Chondrocyte (in vitro differentiated cells): Measurements from ENCODE around the gene FES. TPM values are rescaled to one million over a fixed set of nuclear protein-coding genes. Genes with fewer than 3 reads are reported as not detected.

ENCODE experiments used
- DNase-seq: peaks from one replicate; pipeline ENCODE4 v3.0.0; 2021; ENCODE audit warnings: mixed read lengths, low spot score
- H3K27ac Mint-ChIP-seq: one replicate; pipeline ENCODE4 v1.8.0; 2021; ENCODE audit warnings: mild to moderate bottlenecking, moderate library complexity, mixed read lengths; ENCODE audit not compliant: unreplicated experiment
- H3K27me3 Mint-ChIP-seq: 2 replicates; pipeline ENCODE4 v1.8.0; 2021; ENCODE audit warnings: low read depth, mixed read lengths
- H3K36me3 Mint-ChIP-seq: 2 replicates; pipeline ENCODE4 v1.8.0; 2021; ENCODE audit warnings: low read depth, mixed read lengths
- H3K4me1 Mint-ChIP-seq: 2 replicates; pipeline ENCODE4 v1.8.0; 2021; ENCODE audit warnings: low read depth, mild to moderate bottlenecking, mixed read lengths
- H3K4me3 Mint-ChIP-seq: one replicate; pipeline ENCODE4 v1.8.0; 2021; ENCODE audit warnings: mild to moderate bottlenecking, moderate library complexity, mixed read lengths; ENCODE audit not compliant: unreplicated experiment
- H3K9me3 Mint-ChIP-seq: 2 replicates; pipeline ENCODE4 v1.8.0; 2021; ENCODE audit warnings: low read depth, mixed read lengths
- CTCF ChIP-seq: fragments of 200-600 bp; sonication (generic); IDR thresholded peaks from 2 replicates; pipeline ENCODE4 v1.5.0; 2021; ENCODE audit warnings: antibody characterized with exemption, mild to moderate bottlenecking, moderate library complexity
- total RNA-seq: library from RNA; stranded (reverse); gene quantifications from 3 replicates; pipeline ENCODE4 v1.2.1, GENCODE V29; 2021

The FES gene
- total RNA-seq, 1 donor from 2014 or later, result 2.4 TPM

GRCh38 chr15:90881978-90882721 is 2.2 kb upstream of the FES start:
- Mint-ChIP-seq H3K4me1 (peaks cover 16% of the 10 kb centered on the region), H3K27me3 (no peaks in the 10 kb centered on the region), H3K4me3 (no peak overlapping the region), H3K36me3 (peaks cover 14% of the 10 kb centered on the region), H3K27ac (no peak overlapping the region), H3K9me3 (no peaks in the 10 kb centered on the region)
- peak; percentile 88 for DNase-seq
- no peak for TF ChIP-seq CTCF

GRCh38 chr15:90882781-90883525 is 1.4 kb upstream of the FES start:
- H3K4me1 Mint-ChIP-seq, result peaks cover 16% of the 10 kb centered on the region
- DNase-seq, result peak; percentile 76
- H3K36me3 Mint-ChIP-seq, result peaks cover 11% of the 10 kb centered on the region
- H3K27ac Mint-ChIP-seq, result no peak overlapping the region
- H3K9me3 Mint-ChIP-seq, result no peaks in the 10 kb centered on the region
- H3K4me3 Mint-ChIP-seq, result no peak overlapping the region
- H3K27me3 Mint-ChIP-seq, result no peaks in the 10 kb centered on the region
- no peak for TF ChIP-seq CTCF

DNA sequence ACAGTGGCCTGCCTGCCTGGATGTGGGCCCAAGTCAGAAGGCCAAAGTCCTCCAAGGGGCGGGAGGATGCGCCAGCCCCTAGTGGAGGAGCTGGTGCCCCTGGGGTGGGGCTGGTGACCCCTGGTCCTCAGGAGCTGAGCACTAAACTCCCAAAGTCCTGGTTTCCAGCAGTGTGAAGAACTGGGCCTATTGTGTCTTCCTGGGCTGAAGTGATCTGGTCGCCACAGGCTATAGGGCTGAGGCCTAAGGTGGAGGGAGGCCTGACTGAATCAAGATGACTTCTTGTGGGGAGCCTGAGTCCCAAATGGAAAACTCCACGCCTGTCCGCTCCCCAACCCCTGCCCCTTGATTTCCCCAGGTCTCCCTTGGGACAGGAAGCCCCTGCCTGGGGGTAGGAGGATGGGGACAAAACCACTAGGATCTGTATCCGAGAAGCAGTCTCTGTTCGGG is 753 bp upstream of the FES start:
- H3K4me1 Mint-ChIP-seq, result peaks cover 16% of the 10 kb centered on the region
- DNase-seq, result no peak

GRCh38 chr15:90884719-90885431 is 571 bp downstream of the FES start:
- Mint-ChIP-seq H3K9me3 (no peaks in the 10 kb centered on the region), H3K4me3 (no peak overlapping the region), H3K27ac (peak overlapping the region; percentile 51), H3K4me1 (peaks cover 16% of the 10 kb centered on the region), H3K36me3 (peaks cover 2% of the 10 kb centered on the region), H3K27me3 (no peaks in the 10 kb centered on the region)
- DNase-seq, result peak; percentile 93
- no peak for TF ChIP-seq CTCF

More for the DNA sequence above, 753 bp upstream of the FES start:
- Mint-ChIP-seq H3K36me3 (peaks cover 7% of the 10 kb centered on the region), H3K27me3 (no peaks in the 10 kb centered on the region), H3K9me3 (no peaks in the 10 kb centered on the region), H3K27ac (peak overlapping the region; percentile 36), H3K4me3 (no peak overlapping the region)
- TF ChIP-seq CTCF, result no peak
